Fibroblast of lung (primary cell): Measurements from ENCODE around the gene AEBP2.

Experiments
- EZH2 ChIP-seq: IDR thresholded peaks from 2 replicates; pipeline ENCODE4 v1.5.1; 2012; ENCODE audit warnings: low read length, control low read depth, mild to moderate bottlenecking; ENCODE audit errors: missing control alignments
- TF ChIP-seq, protein P1 (sequence below), 2 donors: IDR thresholded peaks in 1 of 2; conservative IDR thresholded peaks in 1 of 2; 1 replicate in 1 of 2; 2 replicates in 1 of 2; pipeline ENCODE4 v1.5.1; 2011 to 2012; ENCODE audit warnings: low read length in 2 of 2, control low read depth in 1 of 2, inconsistent platforms in 1 of 2, low read depth in 1 of 2, mild to moderate bottlenecking in 1 of 2

DNA sequence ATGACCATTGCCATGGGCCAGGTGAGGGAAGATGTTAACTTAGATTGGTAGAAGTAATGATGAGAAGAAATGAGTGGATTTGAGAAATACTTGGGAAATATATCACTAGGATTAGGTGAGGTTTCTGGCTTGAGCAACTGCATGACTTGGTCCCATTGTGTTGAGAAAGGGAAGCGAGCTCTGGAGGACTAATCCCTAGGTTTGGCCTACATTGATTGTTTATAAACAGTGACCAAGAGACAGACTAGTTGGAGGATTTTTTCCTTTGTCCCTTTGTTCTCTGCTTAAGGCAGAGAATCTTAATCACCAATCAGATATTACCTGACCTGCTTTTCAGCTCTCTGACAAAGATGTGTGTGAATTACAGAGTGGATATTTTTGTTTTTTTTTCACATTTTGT, 100.5 kb downstream of the AEBP2 start:
- no peak for TF ChIP-seq EZH2
- TF ChIP-seq, protein P1, sequence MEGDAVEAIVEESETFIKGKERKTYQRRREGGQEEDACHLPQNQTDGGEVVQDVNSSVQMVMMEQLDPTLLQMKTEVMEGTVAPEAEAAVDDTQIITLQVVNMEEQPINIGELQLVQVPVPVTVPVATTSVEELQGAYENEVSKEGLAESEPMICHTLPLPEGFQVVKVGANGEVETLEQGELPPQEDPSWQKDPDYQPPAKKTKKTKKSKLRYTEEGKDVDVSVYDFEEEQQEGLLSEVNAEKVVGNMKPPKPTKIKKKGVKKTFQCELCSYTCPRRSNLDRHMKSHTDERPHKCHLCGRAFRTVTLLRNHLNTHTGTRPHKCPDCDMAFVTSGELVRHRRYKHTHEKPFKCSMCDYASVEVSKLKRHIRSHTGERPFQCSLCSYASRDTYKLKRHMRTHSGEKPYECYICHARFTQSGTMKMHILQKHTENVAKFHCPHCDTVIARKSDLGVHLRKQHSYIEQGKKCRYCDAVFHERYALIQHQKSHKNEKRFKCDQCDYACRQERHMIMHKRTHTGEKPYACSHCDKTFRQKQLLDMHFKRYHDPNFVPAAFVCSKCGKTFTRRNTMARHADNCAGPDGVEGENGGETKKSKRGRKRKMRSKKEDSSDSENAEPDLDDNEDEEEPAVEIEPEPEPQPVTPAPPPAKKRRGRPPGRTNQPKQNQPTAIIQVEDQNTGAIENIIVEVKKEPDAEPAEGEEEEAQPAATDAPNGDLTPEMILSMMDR (conservative IDR thresholded peaks at IDR 0.05 in 1 of 2, IDR thresholded peaks at IDR 0.05 in 1 of 2; ENCODE audit: low read depth in 1 of 2, low read length in 2 of 2), result no peak
